Measurements from ENCODE around the gene GPC5.
"Not testable (repeated sequence)": the region's sequence is repeated elsewhere in the genome, so short reads cannot be mapped to it uniquely, and the experiment has no call there.

Gene GPC5

DNA sequence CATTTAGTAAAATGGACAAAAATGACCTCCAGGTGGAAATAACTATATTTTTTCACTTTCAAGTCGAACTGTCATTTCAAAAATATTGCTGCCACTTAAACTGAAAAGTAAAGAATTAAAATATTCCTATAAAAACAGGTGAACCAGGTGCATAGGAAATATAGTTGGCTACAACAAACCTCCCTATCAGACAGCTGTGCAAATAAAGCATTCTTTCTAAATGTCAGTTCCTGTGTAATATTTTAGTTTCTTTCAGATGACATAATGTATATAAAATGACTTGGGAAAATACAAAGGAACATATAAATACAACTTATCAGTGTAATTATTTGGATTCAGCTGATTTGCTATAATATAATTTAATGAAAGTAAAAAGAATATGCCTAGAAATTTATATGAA lies 1424.6 kb downstream of the GPC5 start:
- no peak for DNase-seq

DNA sequence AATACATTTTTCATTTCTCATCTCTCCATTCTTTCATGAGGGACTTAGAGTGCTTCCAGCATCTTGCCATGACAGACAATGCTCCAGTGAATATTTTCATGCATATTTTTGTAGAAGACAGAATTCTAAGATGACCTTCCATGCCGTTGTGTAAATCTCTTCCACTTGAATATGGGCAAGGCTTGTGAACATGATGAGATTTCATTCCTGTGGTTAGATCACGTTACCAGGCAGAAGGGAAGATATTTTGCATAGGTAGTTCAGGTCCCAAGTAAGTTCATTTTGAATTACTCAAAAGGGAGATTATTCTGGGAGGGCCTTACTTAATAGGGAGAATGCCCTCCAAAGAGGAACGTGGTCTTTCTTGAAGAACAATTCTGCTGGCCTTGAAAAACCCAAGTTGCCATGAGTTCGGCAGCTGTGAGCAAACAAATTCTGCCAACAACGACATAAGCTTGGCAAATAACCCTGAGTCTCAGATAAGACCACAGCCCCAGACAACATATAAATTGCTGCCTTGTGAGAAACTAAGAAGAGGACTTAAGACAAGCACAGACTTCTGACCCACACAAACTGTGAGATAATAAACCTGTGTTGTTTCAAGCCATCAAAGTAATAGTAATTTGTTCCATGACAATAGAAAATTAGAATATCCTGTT lies 1427.6 kb downstream of the GPC5 start:
- no peak for DNase-seq

DNA sequence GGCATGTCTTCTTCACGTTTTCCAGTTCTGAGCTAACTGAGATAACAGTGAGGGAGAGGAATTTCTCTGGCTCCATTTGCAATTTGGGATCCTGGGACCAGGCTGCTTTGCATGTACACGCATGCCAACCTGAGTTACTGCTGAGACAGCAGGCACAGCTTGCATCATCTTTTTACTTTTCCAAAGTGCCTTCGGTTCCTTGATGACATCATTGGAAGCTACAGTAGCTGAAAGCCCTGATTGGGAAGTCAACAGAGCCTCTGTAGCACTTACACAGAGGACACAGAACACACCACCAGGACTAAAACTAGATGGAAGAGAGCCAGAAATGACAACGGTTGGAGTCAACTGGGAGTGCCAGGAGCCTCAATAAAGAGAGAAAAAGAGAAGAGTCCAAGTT lies 1429.1 kb downstream of the GPC5 start:
- no peak for DNase-seq

DNA sequence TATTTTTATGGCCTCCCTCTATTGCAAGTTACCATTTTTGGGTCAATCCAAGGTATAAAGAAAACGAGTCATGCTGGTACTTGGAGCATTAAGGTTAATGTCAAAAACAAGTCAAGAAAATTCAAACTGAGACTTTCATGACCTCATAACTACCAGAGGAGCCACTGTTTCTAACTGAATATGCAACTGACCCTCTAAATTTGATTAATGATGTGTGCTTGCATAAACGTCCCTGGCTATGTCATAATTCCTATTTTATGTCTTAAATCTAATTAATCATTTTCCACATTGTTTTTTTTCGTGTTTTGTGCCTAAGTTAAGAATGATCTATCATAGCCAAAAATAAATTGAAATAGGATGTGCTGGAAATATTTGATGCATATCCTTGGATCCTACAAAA lies 1431.5 kb downstream of the GPC5 start:
- DNase-seq = no peak

DNA sequence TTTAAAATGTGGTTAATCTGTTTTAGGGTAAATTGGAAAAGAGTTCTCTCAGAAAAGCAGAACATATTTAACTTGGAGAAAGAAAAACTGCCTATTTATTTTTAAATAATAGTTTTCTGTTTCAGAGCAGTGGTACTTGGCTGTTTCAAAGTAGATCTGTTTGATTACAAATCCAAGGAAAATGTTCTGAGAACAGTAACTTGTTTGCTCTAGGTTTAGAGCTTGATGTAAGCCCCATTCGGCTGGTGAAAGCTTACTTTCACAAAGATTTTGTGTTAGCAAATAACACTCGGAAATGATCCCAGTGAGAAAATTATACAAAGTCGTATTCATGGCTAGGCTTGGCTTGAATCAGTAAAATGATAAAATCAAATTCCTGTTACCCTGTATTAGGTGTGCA lies 1432.4 kb downstream of the GPC5 start:
- no peak for DNase-seq

DNA sequence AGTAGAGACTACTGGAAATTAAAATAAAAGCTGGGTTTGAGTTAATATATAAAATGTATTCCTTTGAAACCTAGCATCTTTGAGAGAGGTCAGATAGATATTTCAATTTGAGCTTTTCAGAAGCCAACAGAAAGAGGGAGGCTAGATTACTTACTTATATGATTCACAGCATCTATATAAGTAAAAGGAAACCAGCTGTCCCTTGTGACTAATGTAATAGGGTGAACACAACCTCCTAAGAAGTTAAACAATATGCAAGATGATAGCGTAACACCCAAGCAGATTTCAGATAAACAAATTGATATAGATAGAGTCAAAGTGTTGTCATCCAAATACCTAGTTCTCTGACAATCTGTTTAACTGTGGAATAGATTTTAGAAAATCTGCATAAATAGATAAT lies 1434.7 kb downstream of the GPC5 start:
- DNase-seq = no peak

DNA sequence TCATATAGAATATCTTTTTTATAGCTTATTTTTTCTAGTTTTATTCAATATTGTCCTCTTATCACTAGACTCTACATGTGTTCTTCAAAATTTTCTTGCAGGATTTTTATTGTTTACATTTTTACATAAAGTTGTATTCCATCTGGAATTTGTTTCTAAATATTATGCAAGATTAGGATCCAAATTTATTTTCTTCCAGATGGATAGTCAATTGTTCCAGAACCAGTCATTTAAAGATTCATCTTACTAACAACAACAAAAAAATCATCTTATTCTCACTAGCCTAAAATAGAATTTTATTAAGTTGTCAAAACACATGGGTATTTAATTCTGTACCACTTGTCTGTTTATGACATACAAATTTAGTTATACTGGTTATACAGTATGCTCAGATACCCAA lies 1437.8 kb downstream of the GPC5 start:
- no peak for DNase-seq

DNA sequence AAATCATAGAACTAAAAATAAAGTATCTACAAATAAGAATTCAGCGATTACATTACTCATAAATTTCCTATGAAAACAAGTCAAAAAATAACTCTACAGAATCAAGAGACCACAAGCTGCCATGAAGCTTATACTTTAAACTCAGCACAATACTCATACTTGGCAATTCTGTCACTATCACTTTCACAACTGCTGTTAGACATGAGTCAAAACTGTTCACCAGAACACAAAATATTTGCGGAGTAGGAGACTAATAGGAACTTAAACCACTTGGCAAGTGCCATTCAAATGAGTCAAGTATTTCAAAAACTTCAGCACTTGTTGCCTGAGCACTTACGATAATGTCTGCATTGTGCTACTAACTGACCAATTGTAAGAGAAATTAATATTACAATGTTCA lies 1440.4 kb downstream of the GPC5 start:
- DNase-seq = no peak

DNA sequence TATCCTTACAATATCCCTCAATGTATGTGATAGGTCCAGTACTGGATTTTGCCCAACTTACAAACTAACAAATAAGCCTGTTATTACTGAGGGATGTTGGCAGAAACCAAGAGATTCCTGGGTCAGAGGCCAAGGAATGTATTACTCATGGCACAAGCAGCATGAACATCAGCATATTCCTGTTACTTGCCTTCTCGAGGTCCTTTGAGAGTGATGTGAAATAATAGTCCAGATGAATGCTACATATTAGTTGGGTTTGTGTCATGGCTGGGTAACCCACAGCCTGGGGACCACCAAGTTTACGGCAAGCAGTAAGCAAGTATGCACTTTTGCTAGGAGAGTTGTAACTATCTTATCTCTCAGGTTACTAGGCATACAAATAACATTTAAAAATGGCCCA lies 1443.7 kb downstream of the GPC5 start:
- DNase-seq = no peak

DNA sequence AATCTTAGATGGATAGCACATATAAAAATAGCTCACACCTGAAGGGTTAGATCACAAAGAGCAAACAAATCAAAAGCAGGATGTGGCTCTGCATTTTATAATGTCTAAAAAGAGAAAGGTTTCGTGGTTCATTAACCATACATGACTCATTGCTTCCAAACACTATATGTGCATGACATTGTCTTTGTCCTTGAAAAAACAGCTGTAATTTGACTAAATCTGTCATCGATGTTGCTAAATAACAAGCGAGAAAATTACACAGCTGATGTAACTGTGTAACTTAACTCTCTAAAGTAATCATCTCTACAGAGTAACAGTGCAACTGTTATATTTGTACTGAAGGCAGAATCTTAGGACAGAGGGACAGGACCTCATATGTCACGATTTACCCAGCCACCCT lies 1445.1 kb downstream of the GPC5 start:
- no peak for DNase-seq

DNA sequence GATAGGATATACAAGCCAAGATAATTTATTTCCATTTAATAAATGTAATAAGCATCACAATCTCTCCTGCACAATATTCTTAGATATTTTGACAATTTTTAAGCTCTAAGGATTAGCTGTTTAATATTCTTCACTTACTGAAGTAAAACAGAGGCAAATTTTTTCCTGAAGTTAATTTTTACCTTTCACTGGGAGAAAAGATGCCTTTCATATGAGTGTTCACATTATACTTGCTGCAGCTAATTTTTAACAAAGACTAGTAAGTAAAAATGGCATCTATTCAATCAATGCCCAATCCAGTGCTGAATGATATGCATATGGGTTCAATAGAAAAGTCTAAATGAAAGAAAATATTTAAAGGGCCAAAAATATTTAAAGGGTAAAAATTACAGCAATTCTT lies 1451.0 kb downstream of the GPC5 start:
- no peak for DNase-seq

DNA sequence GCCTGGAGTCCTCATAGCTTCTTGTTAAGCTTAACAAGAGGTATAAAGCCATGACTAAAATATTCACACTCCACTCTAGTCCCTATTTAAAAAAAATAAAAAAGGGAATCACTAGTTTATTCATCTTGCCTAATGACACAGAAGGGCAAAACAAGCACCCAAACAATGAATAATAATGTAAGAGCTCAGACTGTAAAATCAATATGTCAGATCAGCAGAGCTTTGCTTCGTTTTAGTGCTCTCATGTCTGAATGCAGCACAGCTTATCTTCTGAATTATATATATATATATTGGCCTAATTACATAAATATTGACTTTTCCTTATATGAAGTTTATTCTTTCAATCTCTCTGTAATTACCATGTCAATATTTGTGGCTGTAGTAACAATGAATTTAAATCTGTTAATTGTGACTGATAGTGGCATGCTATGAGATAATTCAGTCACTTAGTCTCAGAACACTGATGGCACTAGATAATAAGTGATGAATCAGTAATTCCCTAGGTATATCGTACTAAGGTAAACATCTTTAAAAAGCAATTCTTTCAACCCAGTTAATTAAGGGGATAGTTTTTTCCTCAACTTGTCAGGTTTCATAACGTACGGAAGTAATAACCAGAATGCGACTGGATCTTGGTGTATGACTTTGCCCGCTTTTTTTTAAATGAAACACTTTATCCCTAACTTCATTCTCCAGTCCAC lies 1466.3 kb downstream of the GPC5 start:
- DNase-seq = no peak

DNA sequence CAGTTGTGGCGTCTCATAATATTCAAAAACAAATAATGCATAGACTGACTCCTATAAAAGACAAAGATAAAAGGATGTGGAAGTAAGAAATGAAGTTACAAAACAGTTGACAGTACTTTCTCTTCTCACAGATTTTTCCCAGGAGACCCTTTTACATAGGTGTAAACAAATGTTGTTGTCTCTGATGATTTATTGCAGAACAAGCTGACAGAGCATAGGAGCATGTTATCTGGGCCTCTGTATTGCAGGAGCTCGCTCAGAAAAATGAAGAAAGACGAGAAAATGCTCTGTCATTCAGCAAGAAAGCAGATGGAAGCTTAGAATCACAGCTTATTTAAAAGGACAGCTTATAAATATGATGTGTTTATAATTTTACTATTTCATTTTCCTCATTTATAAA lies 1474.6 kb downstream of the GPC5 start:
- DNase-seq = no peak

DNA sequence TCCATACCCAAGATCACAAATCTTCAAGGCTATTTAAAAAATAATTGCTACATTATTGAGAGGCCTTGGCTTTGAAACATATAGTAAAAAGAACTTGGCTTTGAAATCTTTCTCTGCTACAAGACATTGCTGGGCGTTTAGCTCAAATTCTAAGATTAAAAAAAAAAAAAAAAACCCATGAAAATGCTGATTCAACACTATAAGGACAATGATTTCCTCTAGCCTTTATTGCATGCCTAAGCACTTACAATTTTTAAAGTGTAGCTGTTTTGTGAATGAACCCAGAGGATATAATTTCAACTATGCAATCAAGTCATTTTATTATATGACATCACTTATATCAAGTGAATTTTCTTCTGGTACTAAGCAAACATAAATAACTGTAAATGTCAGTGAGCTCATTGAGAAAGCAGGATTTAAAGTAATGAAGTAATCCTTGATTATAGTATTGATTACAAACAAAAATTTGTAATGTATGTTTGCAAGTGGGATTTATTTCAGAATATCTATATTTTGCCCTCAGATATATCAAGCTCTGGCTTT lies 1488.2 kb downstream of the GPC5 start:
- DNase-seq = no peak

DNA sequence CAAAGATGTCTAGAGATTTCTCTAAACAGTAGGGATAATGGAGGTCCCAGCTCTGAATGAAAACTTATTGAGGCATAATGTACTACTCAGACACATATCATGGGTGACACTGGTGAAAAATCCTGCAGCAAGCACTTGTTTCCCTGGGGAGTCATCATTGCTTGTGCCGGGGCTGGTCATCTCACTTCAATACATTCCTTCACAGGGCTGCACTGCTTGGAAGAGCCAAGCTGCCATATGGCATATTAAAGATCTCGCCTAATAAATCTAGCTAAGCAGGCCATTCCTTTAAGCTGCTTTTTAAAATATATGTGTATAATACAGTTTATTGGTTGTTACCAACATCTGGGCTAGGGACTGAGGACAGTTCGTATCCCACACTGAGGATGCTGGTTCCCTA lies 1496.0 kb downstream of the GPC5 start:
- no peak for DNase-seq

DNA sequence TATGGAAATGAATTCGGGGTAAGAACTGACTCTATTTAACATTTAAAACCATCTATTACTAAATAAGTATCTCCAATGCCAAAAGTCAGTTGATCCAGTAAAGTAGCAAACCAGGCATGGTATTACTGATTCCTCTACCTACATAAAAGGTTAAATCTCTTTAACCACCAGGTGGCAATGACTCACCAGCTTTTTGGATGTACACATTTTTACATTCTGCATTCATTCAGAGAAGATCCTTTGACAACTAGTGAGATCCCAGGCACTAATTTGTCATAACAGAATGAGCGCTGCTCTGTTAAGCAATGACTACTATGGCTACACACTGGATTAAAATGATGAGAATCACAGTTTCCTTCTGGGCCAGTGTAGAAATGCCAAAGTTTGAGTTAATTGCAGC lies 1498.4 kb downstream of the GPC5 start:
- no peak for DNase-seq

DNA sequence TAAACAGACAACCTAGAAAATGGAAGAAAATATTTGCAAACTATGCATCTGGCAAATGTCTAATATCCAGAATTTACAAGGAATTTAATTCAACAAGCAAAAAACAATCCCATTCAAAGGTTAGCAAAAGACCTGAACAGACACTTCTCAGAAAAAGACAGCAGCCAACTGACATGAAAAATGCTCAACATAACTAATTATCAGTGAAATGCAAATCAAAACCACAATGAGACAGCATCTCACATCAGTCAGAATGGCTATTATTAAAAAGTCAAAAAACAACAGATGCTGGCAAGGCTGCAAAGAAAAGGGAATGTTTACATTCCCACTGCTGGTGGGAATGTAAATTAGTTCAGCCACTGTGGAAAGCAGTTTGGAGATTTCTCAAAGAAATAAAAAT lies 1500.5 kb downstream of the GPC5 start:
- DNase-seq = not testable (repeated sequence)

DNA sequence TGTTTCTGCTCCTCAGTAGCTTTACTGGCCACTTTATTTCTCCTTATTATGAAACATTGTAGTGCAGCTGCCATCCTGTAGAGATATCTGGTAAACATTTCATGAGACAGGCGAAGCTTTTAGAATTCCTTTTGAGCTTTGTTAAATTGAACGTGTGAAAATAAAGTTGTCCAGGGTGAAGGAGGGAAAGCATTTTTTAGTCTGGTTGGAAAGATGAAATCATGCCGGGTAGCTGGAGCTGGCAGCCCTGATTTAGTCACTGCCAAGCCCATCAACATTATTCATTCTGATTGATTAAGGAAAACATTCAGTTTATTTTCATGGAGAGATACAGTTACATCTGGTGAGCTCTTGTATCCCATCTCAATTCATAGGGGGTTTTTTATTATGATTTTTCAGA lies 1502.0 kb downstream of the GPC5 start:
- DNase-seq = no peak

DNA sequence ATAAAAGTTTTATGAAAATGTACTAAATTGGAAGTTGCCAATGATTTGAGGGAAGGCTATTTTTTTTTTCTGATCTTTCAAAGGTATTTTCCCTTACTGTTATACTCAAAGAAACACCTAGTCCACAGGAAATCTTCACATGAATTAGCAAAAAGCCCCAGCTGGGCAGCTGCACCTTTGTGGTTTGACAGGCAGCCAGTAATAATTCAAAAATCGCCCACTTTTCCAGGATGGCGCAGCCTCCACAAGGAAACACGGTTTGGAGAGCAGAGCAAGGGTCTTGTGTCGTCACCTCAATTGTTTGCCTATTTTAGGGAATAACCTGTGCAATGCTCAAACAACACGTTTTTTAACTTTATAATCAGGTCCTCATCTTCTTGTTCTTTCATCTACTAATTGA lies 1503.3 kb downstream of the GPC5 start:
- no peak for DNase-seq

DNA sequence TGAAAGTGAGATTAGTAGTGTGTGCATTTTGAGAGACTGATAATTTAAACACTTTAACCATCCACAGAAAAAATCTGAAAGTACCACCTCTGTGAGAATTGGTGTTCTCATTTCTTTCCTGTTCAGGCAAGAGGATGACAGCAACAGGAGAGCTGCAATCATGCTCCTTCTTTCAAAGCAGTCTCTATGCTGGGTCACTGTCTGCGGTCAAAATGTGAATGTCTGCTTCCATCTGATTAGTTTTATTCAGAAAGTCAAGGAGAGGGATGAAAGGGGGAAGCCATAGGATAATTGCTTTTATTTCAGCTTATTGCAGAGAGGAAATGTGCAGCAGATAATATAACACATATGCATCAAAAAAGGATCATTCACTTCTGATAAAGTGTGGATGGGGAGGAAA lies 1514.2 kb downstream of the GPC5 start:
- DNase-seq = no peak

DNA sequence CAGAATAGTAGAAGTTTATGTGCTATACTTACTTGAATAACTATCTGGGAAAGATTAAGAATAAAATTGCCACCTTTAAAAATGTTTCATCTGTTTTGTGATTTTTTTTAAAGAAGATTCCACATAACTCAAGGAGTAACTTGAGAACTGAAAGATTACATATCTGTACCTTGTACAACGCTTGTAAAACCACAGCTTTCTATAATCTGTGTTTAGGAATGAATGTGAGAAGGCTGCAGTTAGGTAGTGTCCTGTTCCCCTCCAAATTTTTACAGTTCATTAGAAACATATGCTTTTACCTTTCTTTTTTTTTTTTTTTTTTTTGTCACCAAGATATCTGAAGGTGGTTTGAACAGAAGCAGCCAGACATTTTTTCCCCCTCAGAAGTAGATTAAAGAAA lies 1515.4 kb downstream of the GPC5 start:
- DNase-seq = no peak

Measured in femur (tissue), 1 donor.